NCI-H146 treated with DMSO at 0.1 percent for 48 hours (cell line): Measurements from ENCODE around the gene KIR2DL3.
"Not testable (repeated sequence)": the region's sequence is repeated elsewhere in the genome, so short reads cannot be mapped to it uniquely, and the experiment has no call there.

ENCODE experiments used
- DNase-seq: peaks from one replicate; lab custom pipeline; 2025; ENCODE audit not compliant: unreplicated experiment; lab: John Stamatoyannopoulos, UW

Gene KIR2DL3

GRCh38 chr19:54741950-54742349 is 3.6 kb downstream of the KIR2DL3 start:
- not testable (repeated sequence) for DNase-seq

- DNase-seq, result not testable (repeated sequence)
Observed at GRCh38 chr19:54744080-54744479, 5.8 kb downstream of the KIR2DL3 start.

GRCh38 chr19:54747614-54748322 is 9.5 kb downstream of the KIR2DL3 start:
- DNase-seq, result not testable (repeated sequence)

- not testable (repeated sequence) for DNase-seq
Observed at GRCh38 chr19:54750276-54750675, 12.0 kb downstream of the KIR2DL3 start.

GRCh38 chr19:54756204-54757110 is 18.1 kb downstream of the KIR2DL3 start:
- DNase-seq, result not testable (repeated sequence)

GRCh38 chr19:54758577-54758976 is 20.3 kb downstream of the KIR2DL3 start:
- not testable (repeated sequence) for DNase-seq

GRCh38 chr19:54764219-54764618 is 25.9 kb downstream of the KIR2DL3 start:
- DNase-seq, result not testable (repeated sequence)

- DNase-seq, result not testable (repeated sequence)
Observed at GRCh38 chr19:54766464-54766863, 28.2 kb downstream of the KIR2DL3 start.

- not testable (repeated sequence) for DNase-seq
Observed at GRCh38 chr19:54769646-54770045, 31.3 kb downstream of the KIR2DL3 start, which contains the start of gene KIR2DL1. Gene KIR2DL1 (plus strand): TSS chr19:54769793. CDS start chr19:54769851, 58 bp downstream.

- DNase-seq, result not testable (repeated sequence)
Observed at GRCh38 chr19:54770511-54770910, 32.2 kb downstream of the KIR2DL3 start.

GRCh38 chr19:54771018-54771960 is 33.0 kb downstream of the KIR2DL3 start:
- DNase-seq, result not testable (repeated sequence)

GRCh38 chr19:54772666-54773065 is 34.4 kb downstream of the KIR2DL3 start:
- not testable (repeated sequence) for DNase-seq

- DNase-seq, result not testable (repeated sequence)
Observed at GRCh38 chr19:54775095-54775815, 36.9 kb downstream of the KIR2DL3 start.

- DNase-seq, result not testable (repeated sequence)
Observed at GRCh38 chr19:54775830-54776229, 37.5 kb downstream of the KIR2DL3 start.

GRCh38 chr19:54777851-54778250 is 39.5 kb downstream of the KIR2DL3 start:
- not testable (repeated sequence) for DNase-seq

- not testable (repeated sequence) for DNase-seq
Observed at GRCh38 chr19:54778896-54779295, 40.6 kb downstream of the KIR2DL3 start.

- DNase-seq, result not testable (repeated sequence)
Observed at GRCh38 chr19:54782916-54783315, 44.6 kb downstream of the KIR2DL3 start.

GRCh38 chr19:54786091-54786723 is 47.9 kb downstream of the KIR2DL3 start:
- DNase-seq, result not testable (repeated sequence)

GRCh38 chr19:54788154-54788553 is 49.8 kb downstream of the KIR2DL3 start:
- not testable (repeated sequence) for DNase-seq
